ENCODE results near the gene BCL2L12.

The BCL2L12 gene

DNA sequence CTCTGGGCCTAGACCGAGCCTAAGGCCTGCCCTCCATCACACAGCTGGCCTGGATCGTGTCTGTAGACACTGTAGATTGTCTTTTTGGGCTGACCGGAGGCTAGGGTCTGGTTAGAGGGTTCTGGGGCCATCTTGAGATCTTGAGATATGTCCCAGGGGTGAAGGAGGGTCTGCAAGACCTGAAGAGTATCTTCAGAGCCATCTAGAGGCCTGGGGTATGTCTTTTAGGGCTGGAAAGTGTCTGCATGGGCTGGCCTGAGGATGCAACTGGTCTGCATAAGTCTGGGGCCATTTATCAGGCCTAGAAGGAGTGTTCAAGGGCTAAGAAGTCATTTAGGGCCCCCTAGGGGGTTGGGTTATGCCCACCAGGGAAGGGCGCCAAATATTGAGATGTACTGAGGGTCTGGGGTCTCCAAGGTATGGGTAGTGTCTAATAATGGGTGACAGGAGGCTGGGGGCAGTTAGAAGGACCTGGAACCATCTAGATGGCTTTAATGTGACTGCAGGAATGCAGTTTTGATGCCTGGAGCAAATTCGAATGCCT lies 23.2 kb upstream of the BCL2L12 start:
- DNase-seq: no peak

DNA sequence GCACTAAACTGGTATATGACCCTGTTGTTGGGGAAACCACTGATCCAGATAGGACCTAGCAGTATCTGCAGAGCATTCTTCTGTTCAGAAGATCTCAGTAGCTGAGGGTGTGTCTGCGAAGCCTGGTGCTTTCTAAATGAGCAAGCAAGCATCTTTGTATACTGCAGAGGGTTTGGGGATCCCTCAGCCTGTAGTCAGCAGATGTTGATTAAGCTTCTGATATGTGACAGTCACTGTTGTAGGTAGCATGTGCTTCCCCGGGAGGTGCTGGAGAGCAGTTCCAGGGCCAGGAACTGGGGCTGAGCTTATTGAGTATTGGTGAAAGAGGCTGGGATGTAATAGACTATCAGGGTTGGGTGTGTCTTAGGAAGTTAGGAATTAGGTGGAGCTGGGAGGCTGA lies 22.3 kb upstream of the BCL2L12 start:
- DNase-seq: no peak

DNA sequence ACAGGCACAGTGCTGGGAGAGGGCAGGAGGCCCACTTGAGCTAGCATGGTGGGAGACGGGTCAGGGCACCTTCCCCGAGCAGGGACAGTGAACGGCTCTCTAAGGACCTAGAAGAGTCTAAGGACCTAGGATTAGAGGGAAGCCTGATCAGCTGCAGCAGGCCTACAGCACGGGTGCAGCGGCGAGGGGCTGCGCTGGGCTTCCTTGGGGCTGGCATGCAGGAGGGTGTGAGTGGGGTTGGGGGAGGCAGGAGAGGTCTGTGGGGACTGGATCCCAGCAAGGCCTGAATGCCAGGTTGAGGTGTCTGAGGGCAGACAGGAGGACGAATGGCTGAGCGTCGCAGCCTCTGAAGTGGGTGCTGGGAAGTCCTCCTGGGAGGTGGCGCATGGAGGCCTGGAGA lies 20.1 kb upstream of the BCL2L12 start:
- no peak for DNase-seq

DNA sequence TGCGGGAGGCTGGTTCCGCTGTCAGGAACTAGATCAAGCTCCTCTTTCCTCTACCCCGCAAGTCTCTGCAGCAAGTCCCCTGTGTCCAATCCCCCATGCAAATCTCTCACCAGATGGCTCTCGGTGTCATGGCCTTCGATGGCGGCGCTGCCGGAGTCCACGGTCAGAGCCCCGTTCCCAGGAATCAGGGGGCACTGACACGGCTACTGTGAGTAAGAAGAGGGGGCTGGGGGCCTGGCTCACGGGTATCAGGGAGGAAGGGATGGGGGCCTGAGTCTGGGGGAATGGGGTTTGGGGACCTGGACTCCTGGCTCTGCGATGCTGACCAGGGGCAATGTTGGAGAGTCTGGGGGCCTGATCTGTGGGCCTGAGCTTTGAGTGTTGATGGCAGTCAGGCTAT lies 19.7 kb upstream of the BCL2L12 start:
- no peak for DNase-seq

DNA sequence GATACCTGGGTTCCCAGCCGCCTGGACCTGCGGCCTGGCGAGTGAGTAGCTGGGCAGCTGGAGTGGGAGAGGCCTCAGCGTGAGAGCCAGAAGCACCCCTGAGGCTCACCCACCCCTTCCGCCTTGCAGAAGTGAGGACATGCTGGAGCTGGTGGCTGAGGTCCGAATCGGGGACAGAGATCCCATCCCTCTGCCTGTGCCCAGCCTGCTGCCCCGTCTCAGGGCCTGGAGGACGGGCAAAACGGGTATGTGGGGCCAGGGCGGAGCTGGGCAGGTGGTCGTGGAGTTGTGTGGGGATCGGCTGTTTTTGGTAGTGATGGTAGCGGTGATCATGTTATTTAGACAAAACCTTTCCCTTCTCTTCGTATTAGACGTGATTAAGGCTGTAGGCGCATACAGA lies 19.1 kb upstream of the BCL2L12 start:
- no peak for DNase-seq

DNA sequence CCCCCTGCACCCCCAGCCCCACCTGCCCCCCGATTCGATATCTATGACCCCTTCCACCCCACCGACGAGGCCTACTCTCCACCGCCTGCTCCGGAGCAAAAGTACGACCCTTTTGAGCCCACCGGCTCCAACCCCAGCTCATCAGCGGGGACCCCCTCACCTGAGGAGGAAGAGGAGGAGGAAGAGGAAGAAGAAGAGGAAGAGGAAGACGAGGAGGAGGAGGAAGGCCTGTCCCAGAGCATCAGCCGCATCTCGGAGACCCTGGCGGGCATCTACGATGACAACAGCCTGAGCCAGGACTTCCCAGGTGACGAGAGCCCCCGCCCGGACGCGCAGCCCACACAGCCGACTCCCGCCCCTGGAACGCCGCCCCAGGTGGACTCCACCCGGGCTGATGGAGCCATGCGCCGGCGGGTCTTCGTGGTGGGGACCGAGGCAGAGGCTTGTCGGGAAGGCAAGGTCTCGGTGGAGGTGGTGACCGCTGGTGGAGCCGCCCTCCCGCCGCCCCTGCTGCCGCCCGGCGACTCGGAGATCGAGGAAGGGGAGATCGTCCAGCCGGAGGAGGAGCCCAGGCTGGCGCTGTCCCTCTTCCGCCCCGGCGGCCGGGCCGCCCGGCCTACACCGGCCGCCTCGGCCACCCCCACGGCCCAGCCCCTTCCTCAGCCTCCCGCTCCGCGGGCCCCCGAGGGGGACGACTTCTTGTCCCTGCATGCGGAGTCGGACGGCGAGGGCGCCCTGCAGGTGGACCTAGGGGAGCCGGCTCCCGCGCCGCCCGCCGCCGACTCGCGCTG lies 14.5 kb upstream of the BCL2L12 start:
- no peak for DNase-seq

DNA sequence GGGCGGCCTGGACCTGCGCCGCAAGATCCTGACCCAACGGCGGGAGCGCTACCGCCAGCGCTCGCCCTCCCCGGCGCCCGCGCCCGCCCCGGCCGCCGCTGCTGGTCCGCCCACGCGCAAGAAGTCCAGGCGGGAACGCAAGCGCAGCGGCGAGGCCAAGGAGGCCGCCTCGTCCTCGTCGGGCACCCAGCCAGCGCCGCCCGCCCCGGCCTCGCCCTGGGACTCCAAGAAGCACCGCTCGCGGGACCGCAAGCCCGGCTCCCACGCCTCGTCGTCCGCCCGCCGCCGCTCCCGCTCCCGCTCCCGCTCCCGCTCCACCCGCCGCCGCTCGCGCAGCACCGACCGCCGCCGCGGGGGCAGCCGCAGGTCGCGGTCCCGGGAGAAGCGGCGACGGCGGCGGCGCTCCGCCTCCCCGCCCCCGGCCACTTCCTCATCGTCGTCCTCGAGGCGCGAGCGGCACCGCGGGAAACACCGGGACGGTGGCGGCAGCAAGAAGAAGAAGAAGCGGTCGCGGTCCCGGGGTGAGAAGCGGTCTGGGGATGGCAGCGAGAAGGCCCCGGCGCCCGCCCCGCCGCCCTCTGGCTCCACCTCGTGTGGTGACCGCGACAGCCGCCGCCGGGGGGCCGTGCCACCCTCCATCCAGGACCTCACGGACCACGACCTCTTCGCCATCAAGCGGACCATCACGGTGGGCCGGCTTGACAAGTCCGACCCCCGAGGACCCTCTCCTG lies 13.7 kb upstream of the BCL2L12 start:
- DNase-seq: no peak

DNA sequence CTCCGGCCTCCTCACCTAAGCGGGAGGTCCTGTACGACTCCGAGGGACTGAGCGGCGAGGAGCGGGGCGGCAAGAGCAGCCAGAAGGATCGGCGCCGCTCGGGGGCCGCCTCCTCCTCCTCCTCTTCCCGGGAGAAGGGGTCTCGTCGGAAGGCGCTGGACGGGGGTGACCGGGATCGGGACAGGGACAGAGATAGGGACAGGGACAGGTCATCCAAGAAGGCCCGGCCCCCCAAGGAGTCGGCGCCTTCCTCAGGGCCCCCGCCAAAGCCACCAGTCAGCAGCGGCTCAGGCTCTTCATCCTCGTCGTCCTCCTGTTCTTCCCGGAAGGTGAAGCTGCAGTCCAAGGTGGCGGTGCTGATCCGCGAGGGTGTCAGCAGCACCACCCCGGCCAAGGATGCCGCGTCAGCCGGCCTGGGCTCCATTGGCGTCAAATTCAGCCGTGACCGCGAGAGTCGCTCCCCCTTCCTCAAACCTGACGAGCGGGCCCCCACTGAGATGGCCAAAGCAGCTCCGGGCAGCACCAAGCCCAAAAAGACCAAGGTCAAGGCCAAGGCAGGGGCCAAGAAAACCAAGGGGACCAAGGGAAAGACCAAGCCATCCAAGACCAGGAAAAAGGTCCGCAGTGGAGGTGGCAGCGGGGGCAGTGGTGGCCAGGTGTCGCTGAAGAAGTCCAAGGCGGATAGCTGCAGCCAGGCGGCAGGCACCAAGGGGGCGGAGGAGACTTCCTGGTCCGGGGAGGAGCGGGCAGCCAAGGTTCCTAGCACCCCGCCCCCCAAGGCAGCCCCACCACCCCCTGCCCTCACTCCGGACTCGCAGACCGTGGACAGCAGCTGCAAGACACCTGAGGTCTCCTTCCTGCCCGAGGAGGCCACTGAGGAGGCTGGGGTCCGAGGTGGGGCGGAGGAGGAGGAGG lies 12.9 kb upstream of the BCL2L12 start:
- no peak for DNase-seq

DNA sequence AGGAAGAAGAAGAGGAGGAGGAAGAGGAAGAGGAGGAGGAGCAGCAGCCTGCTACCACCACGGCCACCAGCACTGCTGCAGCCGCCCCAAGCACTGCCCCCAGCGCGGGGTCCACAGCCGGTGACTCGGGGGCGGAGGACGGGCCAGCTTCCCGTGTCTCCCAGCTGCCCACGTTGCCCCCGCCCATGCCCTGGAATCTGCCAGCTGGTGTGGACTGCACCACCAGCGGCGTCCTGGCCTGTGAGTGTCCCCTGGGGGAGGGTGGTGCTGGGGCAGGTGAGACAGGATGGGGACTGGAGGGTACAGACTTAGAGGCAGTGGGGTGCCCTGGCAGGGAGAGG lies 12.3 kb upstream of the BCL2L12 start:
- no peak for DNase-seq

DNA sequence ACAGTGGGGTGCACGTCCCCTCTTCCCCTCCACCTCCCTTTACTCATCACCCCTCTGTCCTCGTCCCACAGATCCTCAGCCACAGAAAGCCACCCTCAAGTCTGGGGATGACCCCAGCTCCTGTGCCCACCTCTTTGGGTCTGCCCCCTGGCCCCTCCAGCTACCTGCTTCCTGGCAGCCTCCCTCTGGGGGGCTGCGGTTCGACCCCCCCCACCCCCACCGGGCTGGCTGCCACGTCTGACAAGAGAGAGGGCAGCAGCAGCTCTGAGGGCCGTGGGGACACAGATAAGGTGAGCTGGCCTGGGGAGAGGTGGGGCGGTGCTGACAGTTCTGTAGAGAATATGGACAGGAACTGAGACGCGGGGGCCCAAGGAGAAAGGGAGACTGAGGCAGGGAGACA lies 11.2 kb upstream of the BCL2L12 start:
- DNase-seq: no peak

DNA sequence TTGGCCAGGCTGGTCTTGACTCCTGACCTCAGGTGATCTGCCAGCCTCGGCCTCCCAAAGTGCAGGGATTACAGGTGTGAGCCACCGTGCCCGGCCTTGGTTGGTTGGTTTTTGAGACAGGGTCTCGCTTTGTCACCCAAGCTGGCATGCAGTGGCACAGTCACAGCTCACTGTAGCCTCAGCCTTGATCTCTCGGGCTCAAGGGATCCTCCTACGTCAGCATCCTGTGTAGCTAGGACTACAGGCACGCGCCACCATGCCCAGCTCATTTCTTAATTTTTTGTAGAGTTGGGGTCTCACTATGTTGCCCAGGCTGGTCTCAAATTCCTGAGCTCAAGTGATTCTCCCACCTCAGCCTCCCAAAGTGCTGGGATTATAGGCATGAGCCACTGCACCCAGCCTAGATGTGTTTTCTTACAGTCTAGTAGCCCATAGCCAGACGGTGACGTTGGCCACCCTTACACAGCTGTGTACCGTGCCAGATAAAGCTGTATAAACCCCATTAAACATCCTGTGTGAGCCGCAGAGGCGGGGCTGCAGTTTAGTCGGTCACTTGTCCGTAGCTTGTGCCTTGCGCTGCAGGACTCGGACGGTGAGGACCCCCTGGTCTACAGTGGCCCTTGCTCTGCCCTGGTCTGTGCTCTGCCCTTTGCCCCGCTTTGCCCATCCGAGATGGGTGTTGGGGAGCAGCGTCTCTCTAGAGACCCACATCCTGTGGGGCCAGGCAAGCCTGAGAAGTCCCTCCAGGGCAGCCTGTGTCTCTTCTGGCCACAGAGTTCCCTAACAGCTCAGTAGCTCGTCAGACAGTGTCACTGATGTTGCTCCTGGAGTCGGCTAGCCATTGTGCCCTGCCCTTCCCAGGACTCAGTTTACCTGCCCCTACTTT lies 9.9 kb upstream of the BCL2L12 start:
- DNase-seq: no peak

DNA sequence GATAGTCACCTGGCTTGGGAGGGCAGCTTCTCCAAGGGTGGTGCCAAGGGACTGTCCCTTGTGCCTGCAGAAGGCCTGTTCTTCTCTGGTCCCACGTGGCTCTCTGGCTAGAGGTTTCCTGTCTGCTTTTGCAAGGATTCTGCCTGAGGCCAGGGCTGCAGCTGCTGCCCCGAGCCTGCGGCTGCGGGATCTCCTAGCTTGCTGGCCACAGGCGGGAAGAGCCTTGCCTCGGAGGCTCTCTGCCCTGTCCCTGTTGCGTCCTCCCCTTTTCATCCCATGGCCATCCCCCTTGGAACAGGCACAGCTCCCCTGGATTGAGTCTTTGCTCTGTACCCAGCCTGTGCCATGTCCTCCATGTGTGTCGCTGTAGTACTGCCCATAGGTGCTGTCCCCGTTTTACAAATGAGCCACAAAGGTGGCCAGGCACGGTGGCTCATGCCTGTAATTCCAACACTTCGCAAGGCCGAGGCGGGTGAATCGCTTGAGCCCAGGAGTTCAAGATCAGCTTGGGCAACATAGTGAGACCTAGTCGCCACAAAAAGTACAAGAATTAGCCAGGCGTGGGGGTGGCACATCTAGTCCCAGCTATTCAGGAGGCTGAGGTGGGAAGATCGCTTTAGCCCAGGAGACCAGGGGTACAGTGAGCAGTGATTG lies 9.2 kb upstream of the BCL2L12 start:
- DNase-seq: no peak

DNA sequence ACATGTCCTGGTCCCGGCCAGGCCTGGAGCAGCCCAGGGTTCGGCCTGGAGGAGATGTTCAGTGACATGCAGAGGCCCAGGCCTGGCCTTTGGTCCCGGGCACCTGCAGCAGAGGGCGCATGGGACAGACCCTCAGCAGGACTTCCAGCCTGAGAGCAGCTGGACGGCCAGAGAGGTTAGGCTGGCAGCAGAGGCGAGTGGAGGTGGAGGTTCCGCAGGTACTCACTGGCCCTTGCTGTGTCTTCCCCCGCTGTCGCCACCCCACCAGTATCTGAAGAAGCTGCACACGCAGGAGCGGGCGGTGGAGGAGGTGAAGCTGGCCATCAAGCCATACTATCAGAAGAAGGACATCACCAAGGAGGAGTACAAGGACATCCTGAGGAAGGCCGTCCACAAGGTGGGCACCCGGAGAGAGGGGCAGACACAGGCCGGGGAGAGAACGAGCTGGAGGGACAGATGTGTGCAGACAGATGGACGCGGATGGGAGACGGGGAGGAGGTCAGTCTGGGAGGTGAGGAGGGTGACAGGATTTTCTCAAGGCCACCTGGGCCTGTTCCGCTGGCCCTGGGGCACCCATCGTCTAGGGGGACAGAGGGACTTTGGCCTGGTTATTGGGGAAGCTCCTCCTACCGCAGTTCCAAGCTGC lies 8.1 kb upstream of the BCL2L12 start:
- no peak for DNase-seq

DNA sequence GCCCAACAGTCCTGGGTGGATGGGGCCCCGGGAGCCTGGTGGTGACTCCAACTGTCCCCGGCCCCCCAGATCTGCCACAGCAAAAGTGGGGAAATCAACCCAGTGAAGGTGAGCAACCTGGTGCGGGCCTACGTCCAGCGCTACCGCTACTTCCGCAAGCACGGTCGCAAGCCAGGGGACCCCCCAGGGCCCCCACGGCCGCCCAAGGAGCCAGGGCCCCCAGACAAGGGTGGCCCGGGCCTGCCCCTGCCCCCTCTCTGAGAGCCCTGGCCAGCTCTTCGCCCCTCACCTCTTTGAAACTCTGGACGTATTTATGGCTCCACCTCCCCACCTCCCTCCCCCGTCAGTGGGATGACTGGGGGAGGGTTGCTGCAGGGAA lies 7.6 kb upstream of the BCL2L12 start:
- no peak for DNase-seq

DNA sequence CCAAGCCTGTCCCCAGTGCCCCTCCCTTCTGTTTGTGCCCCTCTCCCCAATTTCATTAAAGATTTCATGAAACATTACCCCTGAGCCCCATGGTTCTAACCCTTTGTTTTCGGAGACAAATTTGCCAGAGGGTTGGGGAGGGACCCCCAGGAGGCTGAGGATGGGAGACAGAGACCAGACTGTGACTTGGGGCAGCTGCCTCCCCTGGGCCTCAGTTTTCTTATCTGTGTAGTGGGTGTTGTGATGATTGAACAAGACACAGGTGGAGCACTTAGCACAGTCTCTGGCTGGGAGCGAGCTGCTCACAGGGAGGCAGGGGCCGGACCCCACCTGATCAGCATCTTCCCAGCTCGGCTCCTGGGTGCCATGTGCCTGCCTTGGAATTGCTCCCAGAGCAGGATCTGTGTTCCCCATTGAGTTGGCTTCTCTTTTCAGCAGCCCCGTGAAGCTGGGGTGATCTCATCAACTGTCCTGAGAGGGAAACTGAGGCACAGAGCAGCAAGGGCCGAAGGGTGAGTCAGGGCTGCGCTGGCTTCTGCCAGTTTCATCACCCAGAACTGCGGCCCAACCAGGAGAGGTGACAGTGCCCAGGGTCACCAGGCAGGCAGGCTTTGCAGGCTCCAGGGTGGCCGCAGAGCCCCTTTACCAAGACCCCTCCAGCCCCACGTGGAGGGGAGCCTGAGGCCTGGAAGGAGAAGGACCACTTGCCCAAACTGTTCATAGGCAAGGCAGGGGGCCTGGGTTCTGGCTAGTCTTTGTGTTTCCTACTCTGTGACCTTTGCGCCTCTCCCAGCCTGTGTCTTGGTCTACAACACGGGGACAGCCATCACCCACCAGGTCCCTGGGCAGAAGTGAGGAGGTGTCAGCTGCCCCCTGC lies 6.9 kb upstream of the BCL2L12 start:
- DNase-seq: no peak

DNA sequence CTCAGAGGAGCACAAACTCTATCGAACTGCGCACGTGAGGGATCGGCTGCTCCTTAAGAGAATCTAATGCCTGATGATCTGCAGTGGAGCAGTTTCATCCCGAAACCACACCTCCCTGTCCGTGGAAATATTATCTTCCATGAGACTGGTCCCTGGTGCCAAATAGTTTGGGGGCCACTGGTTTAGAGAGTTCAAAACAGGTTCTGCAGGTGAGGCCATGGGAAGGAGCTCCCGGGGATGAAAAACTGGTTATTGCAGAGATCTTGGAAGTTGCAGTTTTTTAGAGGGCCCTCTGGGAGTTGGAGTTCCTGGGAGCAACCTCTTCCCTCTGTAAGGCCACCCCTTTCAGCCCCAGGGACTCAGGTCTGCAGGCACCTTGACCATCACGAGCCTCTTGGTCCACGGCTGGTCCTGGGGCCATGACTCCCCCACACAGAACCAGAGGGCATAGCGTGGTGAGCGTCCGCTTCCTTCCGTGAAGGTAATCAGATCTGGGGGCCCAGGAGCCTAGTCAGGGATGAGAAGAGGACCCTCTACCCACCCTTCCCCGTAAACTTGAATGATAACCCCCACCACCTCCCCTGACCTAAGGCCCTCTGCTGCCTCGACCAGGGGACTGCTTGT lies 5.3 kb upstream of the BCL2L12 start:
- DNase-seq: no peak

DNA sequence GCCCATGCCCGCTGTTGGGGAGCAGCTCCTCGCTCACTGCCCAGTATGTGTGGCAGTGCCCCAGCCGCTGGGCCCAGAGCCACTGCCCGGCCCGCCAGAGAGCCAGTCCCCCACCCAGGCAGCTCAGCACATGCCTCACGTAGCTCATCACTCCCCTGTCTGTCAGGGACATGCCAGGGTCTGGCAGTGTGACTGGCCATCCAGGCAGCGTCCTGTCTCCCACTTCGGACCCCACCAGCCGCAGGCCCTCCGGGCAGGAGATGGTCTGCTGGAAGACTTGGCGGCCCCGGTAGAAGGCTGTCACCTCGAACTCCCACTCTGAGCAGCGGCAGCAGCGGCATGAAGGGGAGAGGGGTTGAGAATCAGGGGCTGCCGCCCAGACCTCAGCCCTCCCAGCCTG lies 3.7 kb upstream of the BCL2L12 start:
- no peak for DNase-seq

DNA sequence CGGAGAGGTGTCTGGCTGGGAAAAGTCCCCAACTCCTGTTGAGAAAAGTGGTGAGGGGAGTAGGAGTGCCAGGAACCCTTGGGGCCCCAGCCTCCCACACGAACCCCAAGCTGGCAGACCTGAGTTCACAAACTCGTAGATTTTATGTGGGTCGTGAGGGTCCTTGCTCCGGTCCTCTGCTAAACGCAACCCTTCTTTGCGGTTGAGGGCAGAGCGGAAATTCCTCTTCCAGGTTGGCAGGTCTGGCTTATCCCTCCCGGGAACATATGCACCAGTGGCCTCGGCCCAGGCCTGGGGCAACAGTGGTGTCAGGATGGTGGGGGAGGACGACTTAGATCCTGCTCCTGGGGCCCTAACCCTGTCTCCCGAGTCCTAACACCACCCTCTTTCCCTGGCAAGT lies 2.5 kb upstream of the BCL2L12 start:
- DNase-seq: no peak

DNA sequence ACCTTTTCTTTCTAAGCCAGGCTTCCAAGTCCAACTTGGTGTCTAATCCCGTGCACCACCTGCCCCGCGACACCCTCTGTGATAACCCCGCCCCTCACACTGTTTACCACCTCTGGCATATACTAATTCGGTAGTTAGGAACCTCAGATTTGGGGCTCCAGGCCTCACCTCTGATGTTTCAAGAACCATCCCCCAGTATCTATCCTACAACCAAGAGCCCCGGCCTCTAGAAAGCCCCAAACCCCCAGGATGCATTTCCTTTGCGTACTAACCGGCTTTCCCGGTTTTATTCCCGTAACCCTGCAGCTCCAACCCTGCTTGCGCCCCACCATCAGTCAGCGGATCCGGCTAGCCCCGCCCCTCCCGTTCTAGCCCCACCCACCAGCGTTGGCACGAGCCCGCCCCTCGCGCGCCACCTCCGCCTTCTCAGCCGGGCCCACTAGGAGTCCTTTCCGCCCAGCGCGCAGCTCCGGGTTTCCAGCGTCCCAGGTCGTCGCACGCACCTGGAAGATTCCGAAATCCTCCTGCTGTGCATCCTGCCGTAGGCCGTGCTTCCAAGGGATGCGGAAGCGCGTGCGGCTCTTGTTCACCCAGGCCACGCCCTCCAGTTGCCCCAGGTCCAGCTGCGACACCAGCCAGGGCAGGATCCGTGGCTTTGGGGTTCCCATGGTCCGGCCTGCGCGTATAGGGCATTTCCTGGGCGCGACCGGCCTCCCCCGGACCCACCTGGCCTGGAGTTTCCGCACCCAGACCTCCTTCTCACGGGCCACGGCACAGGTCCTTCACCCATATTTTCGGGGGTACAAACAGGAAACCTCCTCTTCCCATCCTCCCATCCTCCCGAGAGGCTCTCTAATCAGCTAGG lies 1.3 kb upstream of the BCL2L12 start:
- DNase-seq: peak; percentile 29 to 60
